HCT116 (cell line): Measurements from ENCODE around the gene PTCHD4.

Experiments
- CTCF ChIP-seq, 3 experiments: fragments of 200-600 bp in 1 of 3; sonication (generic) in 1 of 3; IDR thresholded peaks in 2 of 3; conservative IDR thresholded peaks in 1 of 3; 2 replicates each; pipeline ENCODE4 v1.5.1; 2012 to 2017; ENCODE audit warnings: low read depth in 2 of 3, low read length in 2 of 3, antibody characterized with exemption in 1 of 3, borderline replicate concordance in 1 of 3, control low read depth in 1 of 3, mild to moderate bottlenecking in 1 of 3, mixed read lengths in 1 of 3, mixed run types in 1 of 3, moderate library complexity in 1 of 3; ENCODE audit not compliant: insufficient read depth in 1 of 3
- EZH2 ChIP-seq: fragments of 200-600 bp; sonication (generic); IDR thresholded peaks from 2 replicates; pipeline ENCODE4 v1.6.1; 2017; ENCODE audit warnings: antibody characterized with exemption, mixed run types
- POLR2A ChIP-seq: IDR thresholded peaks from 2 replicates; pipeline ENCODE4 v1.7.0; 2011; ENCODE audit warnings: borderline replicate concordance; ENCODE audit not compliant: insufficient read depth, insufficient read length; ENCODE audit errors: extremely low read depth
- POLR2AphosphoS5 ChIP-seq: IDR thresholded peaks from 2 replicates; pipeline ENCODE4 v1.6.1; 2011; ENCODE audit warnings: mild to moderate bottlenecking, low read depth, low read length, moderate library complexity
- REST ChIP-seq: IDR thresholded peaks from 2 replicates; pipeline ENCODE4 v1.6.1; 2012; ENCODE audit warnings: low read depth
- ZNF274 ChIP-seq: fragments of 200-500 bp; sonication (Bioruptor generic); IDR thresholded peaks from 2 replicates; pipeline ENCODE4 v1.6.1; 2014; ENCODE audit warnings: mild to moderate bottlenecking, low read depth, low read length, inconsistent platforms

GRCh38 chr6:48151142-48151541, 40.1 kb upstream of the PTCHD4 start:
- TF ChIP-seq CTCF (IDR thresholded peaks at IDR 0.05 in 2 of 3, conservative IDR thresholded peaks at IDR 0.05 in 1 of 3; ENCODE audit: borderline replicate concordance in 1 of 3, insufficient read depth in 1 of 3, low read depth in 2 of 3, low read length in 2 of 3), result no peak
- TF ChIP-seq POLR2A, result no peak
- no peak for TF ChIP-seq REST
- TF ChIP-seq POLR2AphosphoS5, result no peak
- TF ChIP-seq EZH2, result no peak
- TF ChIP-seq ZNF274, result no peak
